ENCODE data around the gene TCP11L2. TPM values are rescaled to one million over a fixed set of nuclear protein-coding genes. Genes with fewer than 3 reads are reported as not detected.

The TCP11L2 gene
- total and polyA plus RNA-seq, 2 of the 8 experiments (the other 6 are each of a cell fraction or from before 2014, with no cell fraction given): 2.1 to 7.1 TPM

- Histone ChIP-seq H3K4ac (replicated peaks; ENCODE audit: insufficient read length, low read depth, low read length) (no peak overlapping the region), H2BK5ac (ENCODE audit: low read depth, low read length) (no peak overlapping the region), H3K27ac (ENCODE audit: low read depth, low read length) (no peak overlapping the region), H3K56ac (replicated peaks; ENCODE audit: insufficient read length, low read depth, low read length) (no peak overlapping the region), H4K91ac (replicated peaks; ENCODE audit: insufficient read length, low read length) (no peak overlapping the region), H3K9ac (replicated peaks in 1 of 4; ENCODE audit: extremely low read depth in 1 of 4, low read depth in 3 of 4, low read length in 3 of 4) (no peak overlapping the region), H4K8ac (ENCODE audit: extremely low read depth, insufficient read depth, low read length) (no peak overlapping the region), H3K79me2 (ENCODE audit: control insufficient read depth in 1 of 2, insufficient read depth in 2 of 2, low read length in 2 of 2) (no peaks in the 10 kb centered on the region), H2BK20ac (ENCODE audit: low read length) (no peak overlapping the region), H2BK15ac (ENCODE audit: low read length) (no peak overlapping the region), H3K23me2 (ENCODE audit: low read depth, low read length) (no peaks in the 10 kb centered on the region), H2BK12ac (ENCODE audit: low read depth, low read length) (no peak overlapping the region), H3K9me3 (ENCODE audit: insufficient read depth in 2 of 2, low read depth in 1 of 2, low read length in 1 of 2) (no peaks in the 10 kb centered on the region), H4K20me1 (replicated peaks in 1 of 2; ENCODE audit: control insufficient read depth in 1 of 2, insufficient read depth in 2 of 2, low read length in 2 of 2) (no peaks in the 10 kb centered on the region), H3K14ac (ENCODE audit: insufficient read length) (no peak overlapping the region), H3K4me1 (replicated peaks in 1 of 4; ENCODE audit: control insufficient read depth in 3 of 4, insufficient read depth in 4 of 4, low read length in 3 of 4) (no peaks in the 10 kb centered on the region), H2BK120ac (replicated peaks; ENCODE audit: low read depth, low read length) (no peak overlapping the region), H3K23ac (ENCODE audit: insufficient read length) (no peak overlapping the region), H2AK5ac (ENCODE audit: low read depth, low read length) (no peak overlapping the region), H3K4me2 (ENCODE audit: insufficient read depth in 1 of 2, low read depth in 2 of 2, low read length in 2 of 2) (no peak overlapping the region), H2AFZ (ENCODE audit: low read length) (no peak overlapping the region), H3K27me3 (replicated peaks in 1 of 4; ENCODE audit: control insufficient read depth in 3 of 4, extremely low read depth in 1 of 4, insufficient read depth in 3 of 4, low read length in 3 of 4) (no peaks in the 10 kb centered on the region), H3K36me3 (ENCODE audit: control insufficient read depth in 2 of 4, insufficient read depth in 4 of 4, low read length in 3 of 4) (no peaks in the 10 kb centered on the region), H3K18ac (ENCODE audit: extremely low read depth, low read length) (no peak overlapping the region), H4K5ac (ENCODE audit: insufficient read length, low read depth, low read length) (no peak overlapping the region), H3K4me3 (ENCODE audit: extremely low read depth in 1 of 4, insufficient read depth in 2 of 4, low read depth in 3 of 4, low read length in 4 of 4) (no peak overlapping the region), H3K79me1 (ENCODE audit: low read depth, low read length) (no peaks in the 10 kb centered on the region)
- FAIRE-seq (no peak), DNase-seq (ENCODE audit: low read depth in 1 of 2, low spot score in 2 of 2) (no peak)
- POLR2A ChIA-PET (ENCODE audit: partially characterized antibody): no interaction called here
- 83% methylated on average over 3 of the region's 3 CpGs; no CpG with 5 or more reads in 1 of the 2 experiments for WGBS, 2 experiments (ENCODE audit: extremely low coverage in 1 of 2, insufficient coverage in 1 of 2, insufficient read length in 1 of 2, insufficient replicate concordance in 2 of 2, low coverage in 1 of 2, low lambda C conversion rate in 2 of 2, missing lambda C conversion rate in 1 of 2)
- CTCF ChIA-PET (ENCODE audit: partially characterized antibody): interaction anchor here (0.7 to 5.7 kb wide), 24 partner anchors 9 to 125 kb away, joined by 3 to 125 read pairs (median 9); no protein-coding TSS in a partner anchor
- TF ChIP-seq RNF2 (IDR thresholded peaks at IDR 0.05; ENCODE audit: borderline replicate concordance, low read depth, low read length, missing control alignments, poor library complexity, severe bottlenecking) (no peak), JUND (IDR thresholded peaks at IDR 0.05; ENCODE audit: low read length) (no peak), MAX (IDR thresholded peaks at IDR 0.05) (no peak), RBBP5 (IDR thresholded peaks at IDR 0.05; ENCODE audit: borderline replicate concordance, low read depth, low read length) (no peak), EP300 (IDR thresholded peaks at IDR 0.05; ENCODE audit: borderline replicate concordance in 1 of 2, low read depth in 2 of 2, low read length in 2 of 2) (no peak), KDM5A (IDR thresholded peaks at IDR 0.05; ENCODE audit: low read length) (no peak), TAF7 (optimal IDR thresholded peaks at IDR 0.05; ENCODE audit: borderline replicate concordance, low read depth, low read length) (no peak), CHD2 (IDR thresholded peaks at IDR 0.05; ENCODE audit: low read length) (no peak), GTF2F1 (IDR thresholded peaks at IDR 0.05; ENCODE audit: borderline replicate concordance, low read depth, low read length) (no peak), FOSL1 (IDR thresholded peaks at IDR 0.05; ENCODE audit: insufficient read depth, low read depth, low read length) (no peak)
These were observed 21.3 kb upstream of the TCP11L2 start for GRCh38 chr12:106281056-106281782.
